ENCODE results near the gene NUDT21. TPM values are rescaled to one million over a fixed set of nuclear protein-coding genes. Genes with fewer than 3 reads are reported as not detected.

The NUDT21 gene
- total and polyA plus RNA-seq, 2 of the 8 experiments (the other 6 are each of a cell fraction or from before 2014, with no cell fraction given), result 78.1 to 277 TPM

DNA sequence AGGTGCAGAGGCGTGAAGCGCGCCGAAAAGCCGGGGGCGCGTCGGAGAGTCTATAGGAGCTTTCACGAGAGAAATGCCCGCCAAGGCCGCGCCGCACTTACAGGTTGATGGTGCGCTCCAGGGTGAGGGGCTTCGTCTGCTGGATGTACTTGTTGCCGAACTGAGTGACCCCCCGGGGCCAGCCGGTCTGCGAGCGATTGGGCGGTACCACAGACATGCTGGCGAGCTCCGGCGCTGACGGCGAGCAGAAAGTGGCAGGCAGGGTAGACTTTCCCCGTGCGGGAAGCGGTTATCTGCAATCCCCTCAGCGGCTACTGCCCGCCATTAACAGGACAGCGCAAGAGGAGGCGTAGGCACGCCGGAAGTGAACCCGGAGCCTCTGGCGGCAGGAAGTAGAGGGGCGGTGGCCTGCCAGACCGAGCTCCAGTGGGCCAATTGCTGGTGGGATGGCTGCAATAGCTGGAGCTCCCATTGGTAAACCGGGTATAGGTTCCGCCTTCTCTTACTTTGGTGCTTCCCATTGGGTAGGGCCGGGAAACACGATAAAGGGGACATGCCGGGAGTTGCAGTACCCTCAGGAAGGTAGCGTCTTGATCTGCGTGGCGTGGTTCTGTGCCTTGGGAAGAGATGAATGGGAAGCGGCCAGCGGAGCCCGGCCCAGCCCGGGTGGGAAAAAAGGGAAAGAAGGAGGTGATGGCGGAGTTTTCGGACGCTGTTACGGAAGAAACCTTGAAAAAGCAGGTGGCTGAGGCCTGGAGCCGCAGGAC, at the start of gene NUDT21, which contains the start of gene OGFOD1 (continued):
- 0 out of 4 replicates have a peak, but pooled peaks of 1 of the 2 experiments have one; percentile 26 for TF ChIP-seq HDAC2 (IDR thresholded peaks at IDR 0.05; ENCODE audit: borderline replicate concordance in 1 of 2, low read depth in 2 of 2, low read length in 2 of 2)
- no peak for TF ChIP-seq RFX5 (IDR thresholded peaks at IDR 0.05; ENCODE audit: borderline replicate concordance, low read depth, low read length)
- no peak for TF ChIP-seq SUZ12 (IDR thresholded peaks at IDR 0.05; ENCODE audit: low read length)
- TF ChIP-seq CHD7 (IDR thresholded peaks at IDR 0.05; ENCODE audit: insufficient replicate concordance, low read length), result no peak
- TF ChIP-seq KDM4A (IDR thresholded peaks at IDR 0.05; ENCODE audit: low read depth, low read length, severe bottlenecking), result peak; percentile 64
- TF ChIP-seq POLR2AphosphoS5 (IDR thresholded peaks at IDR 0.05; ENCODE audit: low read depth, low read length), result peak; percentile 55; the same call in 1 of the 2 replicates
- TF ChIP-seq GTF2F1 (IDR thresholded peaks at IDR 0.05; ENCODE audit: borderline replicate concordance, low read depth, low read length), result no peak
- no peak for TF ChIP-seq NRF1 (IDR thresholded peaks at IDR 0.05; ENCODE audit: low read depth, low read length)
- TF ChIP-seq TCF12 (IDR thresholded peaks at IDR 0.05; ENCODE audit: low read depth, low read length), result no peak
- TF ChIP-seq BACH1 (IDR thresholded peaks at IDR 0.05; ENCODE audit: low read length), result peak; percentile 59

Measured in H1 (cell line).